OCI-LY7 (cell line): Measurements from ENCODE around the gene STOML3. TPM values are rescaled to one million over a fixed set of nuclear protein-coding genes. Genes with fewer than 3 reads are reported as not detected.

Experiments used
- BruUV-seq: library from RNA; stranded (reverse); fragments of 400-500 nt; replicated peaks from 2 replicates; lab custom pipeline; 2021; lab: Mats Ljungman, UMichigan
- CTCF ChIA-PET: fragments of 300-600 bp; sonication (Branson Sonifier 250); formaldehyde crosslinking; loops from one replicate; lab custom pipeline; 2022; ENCODE audit warnings: antibody characterized with exemption; ENCODE audit not compliant: unreplicated experiment; lab: Charles Lee
- POLR2A ChIA-PET: fragments of 300-600 bp; sonication (Branson Sonifier 250); formaldehyde crosslinking; loops from one replicate; lab custom pipeline; 2022; ENCODE audit warnings: antibody characterized with exemption; lab: Charles Lee
- DNase-seq: peaks from one replicate; pipeline ENCODE4 v3.0.0-alpha.2; 2015; ENCODE audit warnings: low spot score
- H2AFZ ChIP-seq: fragments of 200-600 bp; sonication (generic), shearing (Covaris generic); 2 replicates; pipeline ENCODE4 v1.6.1; 2014; ENCODE audit warnings: mild to moderate bottlenecking, antibody characterized with exemption, low read length, moderate library complexity
- H3K27ac ChIP-seq: fragments of 200-600 bp; sonication (generic); 2 replicates; pipeline ENCODE4 v1.5.1; 2014; ENCODE audit warnings: mixed run types, low read depth, mild to moderate bottlenecking, moderate library complexity, low read length, inconsistent platforms; ENCODE audit not compliant: poor library complexity, severe bottlenecking
- H3K36me3 ChIP-seq: fragments of 200-600 bp; sonication (generic); 2 replicates; pipeline ENCODE4 v1.6.1; 2014; ENCODE audit warnings: mild to moderate bottlenecking, antibody characterized with exemption, low read length, moderate library complexity, mixed read lengths; ENCODE audit not compliant: insufficient read depth
- H3K4me1 ChIP-seq: fragments of 200-600 bp; sonication (generic); 2 replicates; pipeline ENCODE4 v1.5.1; 2014; ENCODE audit warnings: mild to moderate bottlenecking, low read length; ENCODE audit not compliant: insufficient read depth, poor library complexity, severe bottlenecking
- H3K4me2 ChIP-seq: fragments of 200-600 bp; sonication (generic); 2 replicates; pipeline ENCODE4 v1.6.1; 2014; ENCODE audit warnings: mild to moderate bottlenecking, low read length
- H3K4me3 ChIP-seq: fragments of 200-600 bp; sonication (generic); 2 replicates; pipeline ENCODE4 v1.5.1; 2014; ENCODE audit warnings: mild to moderate bottlenecking, low read depth, low read length; ENCODE audit not compliant: poor library complexity, severe bottlenecking
- H3K79me2 ChIP-seq: fragments of 200-600 bp; sonication (generic); 2 replicates; pipeline ENCODE4 v1.6.1; 2016; ENCODE audit warnings: low read depth, mild to moderate bottlenecking, low read length, moderate library complexity, mixed read lengths; ENCODE audit not compliant: insufficient read depth
- H3K9me2 ChIP-seq: fragments of 200-600 bp; sonication (generic); 2 replicates; pipeline ENCODE4 v1.6.1; 2016; ENCODE audit warnings: mild to moderate bottlenecking, low read length, mixed read lengths; ENCODE audit not compliant: insufficient read depth
- H3K9me3 ChIP-seq: fragments of 200-600 bp; sonication (generic); 2 replicates; pipeline ENCODE4 v1.6.1; 2014; ENCODE audit warnings: mild to moderate bottlenecking, mixed run types, low read length, mixed read lengths
- H4K20me1 ChIP-seq: fragments of 200-600 bp; sonication (generic); 2 replicates; pipeline ENCODE4 v1.6.1; 2014; ENCODE audit warnings: mild to moderate bottlenecking, antibody characterized with exemption, low read length, moderate library complexity, mixed read lengths; ENCODE audit not compliant: insufficient read depth
- CTCF ChIP-seq: fragments of 200-600 bp; sonication (generic); conservative IDR thresholded peaks from 2 replicates; pipeline ENCODE4 v1.5.1; 2014; ENCODE audit warnings: mild to moderate bottlenecking, antibody characterized with exemption, low read length, moderate library complexity, mixed read lengths
- EZH2phosphoT487 ChIP-seq: fragments of 200-600 bp; sonication (generic); IDR thresholded peaks from 2 replicates; pipeline ENCODE4 v1.6.1; 2018; ENCODE audit warnings: low read depth, borderline replicate concordance, mild to moderate bottlenecking, mixed run types, antibody characterized with exemption, low read length, moderate library complexity, mixed read lengths
- intact Hi-C: fragments of 100-400 bp; cut with micrococcal nuclease; formaldehyde crosslinking; loops from one replicate; pipeline ENCODE4 v1.10.0; 2022; ENCODE audit not compliant: unreplicated experiment
- total RNA-seq, 2 experiments: library from RNA; depleted of rRNA in 1 of 2; stranded (reverse); fragments of >200 nt in 1 of 2; shearing (Covaris generic) in 1 of 2; gene quantifications; 2 replicates each; pipeline ENCODE4 v1.2.3, GENCODE V29; 2014 to 2022

STOML3 gene
- total RNA-seq, 2 experiments from 2014 or later: not detected

- Histone ChIP-seq H3K4me1 (no peaks in the 10 kb centered on the region), H3K9me2 (no peaks in the 10 kb centered on the region), H3K79me2 (no peaks in the 10 kb centered on the region), H3K9me3 (no peaks in the 10 kb centered on the region), H3K4me3 (no peak overlapping the region), H3K4me2 (no peak overlapping the region), H3K27ac (no peak overlapping the region), H4K20me1 (no peaks in the 10 kb centered on the region), H2AFZ (no peak overlapping the region), H3K36me3 (no peaks in the 10 kb centered on the region)
- ChIA-PET CTCF (no interaction called here), POLR2A (interaction anchor here (0.7 to 1.4 kb wide), 3 partner anchors 39 to 92 kb away, joined by 3 read pairs; no protein-coding TSS in a partner anchor)
- TF ChIP-seq CTCF (no peak), EZH2phosphoT487 (no peak)
- no TSS peak for BruUV-seq
- no peak for DNase-seq
- intact Hi-C loops: loop anchor here (10.0 kb wide), 1 partner anchor 374 kb away; no protein-coding TSS in a partner anchor
These were observed 20.1 kb downstream of the STOML3 start for GRCh38 chr13:38970380-38971051.

- no TSS peak for BruUV-seq
- CTCF ChIA-PET: no interaction called here
- Histone ChIP-seq H3K36me3 (no peaks in the 10 kb centered on the region), H3K4me3 (no peak overlapping the region), H3K4me2 (no peak overlapping the region), H3K4me1 (no peaks in the 10 kb centered on the region), H3K9me2 (no peaks in the 10 kb centered on the region), H2AFZ (no peak overlapping the region), H3K9me3 (no peaks in the 10 kb centered on the region), H3K79me2 (no peaks in the 10 kb centered on the region), H4K20me1 (no peaks in the 10 kb centered on the region), H3K27ac (no peak overlapping the region)
- POLR2A ChIA-PET: interaction anchor here (0.9 to 1.4 kb wide), 2 partner anchors 38 to 90 kb away, joined by 3 read pairs; no protein-coding TSS in a partner anchor
- intact Hi-C loops: no loop called here
- TF ChIP-seq CTCF: no peak
- no peak for TF ChIP-seq EZH2phosphoT487
- no peak for DNase-seq
These were observed 21.4 kb downstream of the STOML3 start for GRCh38 chr13:38969187-38969586.

- no peaks in the 10 kb centered on the region for H3K79me2 ChIP-seq
- intact Hi-C loops: no loop called here
- CTCF ChIA-PET: no interaction called here
- no peaks in the 10 kb centered on the region for H3K4me1 ChIP-seq
- H3K4me2 ChIP-seq: no peak overlapping the region
- no peak overlapping the region for H2AFZ ChIP-seq
- no peak overlapping the region for H3K4me3 ChIP-seq
- POLR2A ChIA-PET: no interaction called here
- TF ChIP-seq CTCF (no peak), EZH2phosphoT487 (no peak)
- no peaks in the 10 kb centered on the region for H3K9me2 ChIP-seq
- no peaks in the 10 kb centered on the region for H3K36me3 ChIP-seq
- H4K20me1 ChIP-seq: no peaks in the 10 kb centered on the region
- no peak overlapping the region for H3K27ac ChIP-seq
- DNase-seq: no peak
- no peaks in the 10 kb centered on the region for H3K9me3 ChIP-seq
- no TSS peak for BruUV-seq
These were observed 23.2 kb downstream of the STOML3 start for GRCh38 chr13:38967446-38967845.
